Smooth muscle cell (in vitro differentiated cells): ENCODE measurements around the gene KRTAP4-1. TPM values are rescaled to one million over a fixed set of nuclear protein-coding genes. Genes with fewer than 3 reads are reported as not detected.

ENCODE experiments used
- DNase-seq: peaks from one replicate; lab custom pipeline; 2025; ENCODE audit not compliant: unreplicated experiment; lab: John Stamatoyannopoulos, UW
- H2AFZ ChIP-seq: fragments of 200-600 bp; sonication (generic); 2 replicates; pipeline ENCODE4 v1.6.0; 2016; ENCODE audit warnings: antibody characterized with exemption, low read depth, mild to moderate bottlenecking
- H3F3A ChIP-seq: fragments of 200-600 bp; sonication (generic); 2 replicates; pipeline ENCODE4 v1.6.0; 2017; ENCODE audit warnings: antibody characterized with exemption, low read depth
- H3K27ac ChIP-seq: fragments of 200-600 bp; sonication (generic); 2 replicates; pipeline ENCODE4 v1.5.1; 2016; ENCODE audit warnings: low read depth, mild to moderate bottlenecking
- H3K27me3 ChIP-seq: fragments of 200-600 bp; sonication (generic); 2 replicates; pipeline ENCODE4 v1.6.1; 2016; ENCODE audit warnings: low read depth, mild to moderate bottlenecking
- H3K36me3 ChIP-seq: fragments of 200-600 bp; sonication (generic); 2 replicates; pipeline ENCODE4 v1.5.1; 2016; ENCODE audit warnings: low read depth
- H3K4me1 ChIP-seq: fragments of 200-600 bp; sonication (generic); 2 replicates; pipeline ENCODE4 v1.5.1; 2016; ENCODE audit warnings: low read depth
- H3K4me2 ChIP-seq: fragments of 200-600 bp; sonication (generic); 2 replicates; pipeline ENCODE4 v1.6.0; 2016; ENCODE audit warnings: mild to moderate bottlenecking
- H3K4me3 ChIP-seq: fragments of 200-600 bp; sonication (generic); 2 replicates; pipeline ENCODE4 v1.5.1; 2016; ENCODE audit warnings: mild to moderate bottlenecking
- H3K79me2 ChIP-seq: fragments of 200-600 bp; sonication (generic); 2 replicates; pipeline ENCODE4 v1.6.0; 2016; ENCODE audit warnings: low read depth, mild to moderate bottlenecking
- H3K9ac ChIP-seq: fragments of 200-600 bp; sonication (generic); 2 replicates; pipeline ENCODE4 v1.6.0; 2016; ENCODE audit warnings: low read depth
- H3K9me3 ChIP-seq: fragments of 200-600 bp; sonication (generic); replicated peaks from 2 replicates; pipeline ENCODE4 v1.5.1; 2016; ENCODE audit warnings: low read depth
- H4K20me1 ChIP-seq: fragments of 200-600 bp; sonication (generic); 2 replicates; pipeline ENCODE4 v1.6.0; 2016; ENCODE audit warnings: low read depth
- CTCF ChIP-seq: fragments of 200-600 bp; sonication (generic); IDR thresholded peaks from 2 replicates; pipeline ENCODE4 v1.5.1; 2017; ENCODE audit warnings: borderline replicate concordance, mild to moderate bottlenecking, antibody characterized with exemption; ENCODE audit not compliant: insufficient read depth, poor library complexity, severe bottlenecking
- WGBS: methylation state at CpG from one replicate; pipeline ENCODE4 v1.1.7; 2016; ENCODE audit warnings: low lambda C conversion rate; 5-methylcytosine and 5-hydroxymethylcytosine counted together
- polyA plus RNA-seq: library from polyadenylated mRNA; unstranded; fragments of >200 nt; fragmentation: Nextera tagmentation; extraction: Ambion mirVana; gene quantifications from 2 replicates; pipeline ENCODE4 v1.2.1, GENCODE V29; 2016
- total RNA-seq: library from RNA; depleted of rRNA; stranded (reverse); fragments of >200 nt; gene quantifications from 2 replicates; pipeline ENCODE4 v1.2.3, GENCODE V29; 2014

The KRTAP4-1 gene
- total and polyA plus RNA-seq, 2 experiments from 2014 or later, result not detected

DNA sequence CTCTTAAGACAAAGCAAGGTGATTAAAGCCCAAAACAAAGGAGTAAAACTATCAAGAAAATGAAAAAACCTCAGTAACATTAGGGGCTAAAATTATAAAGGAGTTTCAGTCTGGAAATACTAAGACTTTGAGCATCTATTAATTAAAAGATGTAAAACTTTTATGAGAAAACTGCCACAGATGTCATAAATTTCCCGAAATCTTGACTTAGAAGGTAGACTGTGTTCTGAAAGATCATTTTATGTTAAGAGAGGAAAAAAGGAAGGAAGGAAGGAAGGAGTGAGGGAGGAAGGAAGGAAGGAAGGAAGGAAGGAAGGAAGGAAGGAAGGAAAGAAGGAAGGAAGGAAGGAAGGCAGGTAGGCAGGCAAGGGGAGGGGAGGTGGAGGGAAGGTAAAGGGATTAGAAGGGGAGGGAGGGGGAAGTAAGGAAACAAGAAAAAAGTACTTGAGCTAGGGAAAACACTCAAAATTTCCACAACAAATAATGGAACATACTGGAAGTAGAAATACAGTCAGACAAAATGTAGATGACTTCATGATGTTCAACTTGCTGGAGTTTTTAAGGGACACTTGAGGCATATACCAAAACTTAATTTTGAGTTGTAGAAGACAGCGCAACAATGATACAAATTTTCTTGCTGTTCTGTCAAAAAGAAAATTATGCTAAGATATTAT is 37.0 kb downstream of the KRTAP4-1 start:
- no peak for DNase-seq
- Histone ChIP-seq H3K36me3 (no peaks in the 10 kb centered on the region), H4K20me1 (no peaks in the 10 kb centered on the region), H3K27me3 (no peaks in the 10 kb centered on the region), H3K4me2 (no peak overlapping the region), H3K9me3 (no peaks in the 10 kb centered on the region), H3K4me1 (no peaks in the 10 kb centered on the region), H3K9ac (no peak overlapping the region), H2AFZ (no peak overlapping the region), H3F3A (no peaks in the 10 kb centered on the region), H3K4me3 (no peak overlapping the region), H3K27ac (no peak overlapping the region), H3K79me2 (no peaks in the 10 kb centered on the region)
- 88% methylated on average over 2 of the region's 2 CpGs for WGBS
- TF ChIP-seq CTCF, result no peak

GRCh38 chr17:41145261-41145660 is 39.5 kb downstream of the KRTAP4-1 start:
- Histone ChIP-seq H3K79me2 (no peaks in the 10 kb centered on the region), H3K36me3 (no peaks in the 10 kb centered on the region), H3K27me3 (no peaks in the 10 kb centered on the region), H3F3A (no peaks in the 10 kb centered on the region), H3K27ac (no peak overlapping the region), H2AFZ (no peak overlapping the region), H3K4me1 (no peaks in the 10 kb centered on the region), H3K9ac (no peak overlapping the region), H3K9me3 (no peaks in the 10 kb centered on the region), H3K4me2 (no peak overlapping the region), H4K20me1 (no peaks in the 10 kb centered on the region), H3K4me3 (no peak overlapping the region)
- DNase-seq, result no peak
- TF ChIP-seq CTCF, result no peak
- 89% methylated on average over 2 of the region's 2 CpGs for WGBS

DNA sequence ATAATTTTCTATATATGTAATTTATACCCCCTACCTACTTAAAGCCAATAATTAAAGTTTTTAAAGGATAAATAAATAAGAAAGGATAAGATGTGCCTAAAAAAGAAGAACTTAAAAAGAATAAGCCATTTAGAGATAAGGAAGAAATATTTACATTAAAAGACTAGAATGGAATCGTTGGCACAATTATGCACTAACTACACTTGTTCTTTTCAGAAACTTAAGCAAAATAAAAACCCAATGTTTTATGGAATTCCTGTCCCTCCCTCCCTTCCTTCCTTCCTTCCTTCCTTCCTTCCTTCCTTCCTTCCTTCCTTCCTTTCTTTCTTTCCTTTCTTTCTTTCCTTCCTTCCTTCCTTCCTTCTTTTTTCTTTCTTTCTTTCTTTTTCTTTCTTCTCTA is 39.9 kb downstream of the KRTAP4-1 start:
- Histone ChIP-seq H3K36me3 (no peaks in the 10 kb centered on the region), H3K4me3 (no peak overlapping the region), H3K27ac (no peak overlapping the region), H3K79me2 (no peaks in the 10 kb centered on the region), H3K4me2 (no peak overlapping the region), H2AFZ (no peak overlapping the region), H4K20me1 (no peaks in the 10 kb centered on the region), H3K27me3 (no peaks in the 10 kb centered on the region), H3K9me3 (no peaks in the 10 kb centered on the region), H3F3A (no peaks in the 10 kb centered on the region), H3K4me1 (no peaks in the 10 kb centered on the region), H3K9ac (no peak overlapping the region)
- no peak for TF ChIP-seq CTCF
- WGBS, result 100% methylated on average over 1 of the region's 1 CpG
- no peak for DNase-seq

GRCh38 chr17:41141361-41141760 is 43.4 kb downstream of the KRTAP4-1 start:
- Histone ChIP-seq H3K4me2 (no peak overlapping the region), H3K9me3 (peaks cover 3% of the 10 kb centered on the region), H3K4me1 (no peaks in the 10 kb centered on the region), H3K27me3 (no peaks in the 10 kb centered on the region), H3K4me3 (no peak overlapping the region), H3K27ac (peak overlapping the region; percentile 25), H3K36me3 (no peaks in the 10 kb centered on the region), H4K20me1 (no peaks in the 10 kb centered on the region), H3K79me2 (no peaks in the 10 kb centered on the region), H2AFZ (no peak overlapping the region), H3K9ac (no peak overlapping the region), H3F3A (no peaks in the 10 kb centered on the region)
- no peak for DNase-seq
- TF ChIP-seq CTCF, result no peak
